HepG2 (cell line): ENCODE data around the gene TROAP. TPM values are rescaled to one million over a fixed set of nuclear protein-coding genes. Genes with fewer than 3 reads are reported as not detected.

Source experiments
- FOXC1 ChIP-seq: sonication (generic); formaldehyde crosslinking; IDR thresholded peaks from 2 replicates; pipeline ENCODE4 v1.8.0; 2022; ENCODE audit warnings: mild to moderate bottlenecking, missing genetic modification reagents, borderline replicate concordance
- KLF11 ChIP-seq: IDR thresholded peaks from 2 replicates; pipeline ENCODE4 v1.6.1; 2016; ENCODE audit warnings: missing compliant biosample characterization
- RBM39 ChIP-seq: fragments of 200-400 bp; formaldehyde crosslinking; IDR thresholded peaks from one replicate; pipeline ENCODE4 v1.6.1; 2018; ENCODE audit warnings: antibody characterized with exemption, mild to moderate bottlenecking, low read depth, low read length; ENCODE audit not compliant: poor library complexity, severe bottlenecking
- SALL1 ChIP-seq: sonication (generic); formaldehyde crosslinking; IDR thresholded peaks from 2 replicates; pipeline ENCODE4 v1.8.0; 2022; ENCODE audit warnings: mild to moderate bottlenecking, missing genetic modification reagents
- STAT5B ChIP-seq: sonication (generic); formaldehyde crosslinking; IDR thresholded peaks from 2 replicates; pipeline ENCODE4 v1.4.0; 2020; ENCODE audit warnings: missing genetic modification reagents
- TAF15 ChIP-seq: fragments of 200-400 bp; formaldehyde crosslinking; IDR thresholded peaks from one replicate; pipeline ENCODE4 v1.6.1; 2018; ENCODE audit warnings: mild to moderate bottlenecking, low read depth, low read length; ENCODE audit not compliant: poor library complexity, severe bottlenecking
- TBX2 ChIP-seq: sonication (generic); formaldehyde crosslinking; IDR thresholded peaks from 2 replicates; pipeline ENCODE4 v1.5.0; 2020; ENCODE audit warnings: missing genetic modification reagents, mild to moderate bottlenecking, borderline replicate concordance
- ZMYM4 ChIP-seq: sonication (generic); formaldehyde crosslinking; IDR thresholded peaks from 2 replicates; pipeline ENCODE4 v1.8.1; 2023; ENCODE audit warnings: mild to moderate bottlenecking, missing genetic modification reagents
- ZNF326 ChIP-seq: sonication (generic); formaldehyde crosslinking; IDR thresholded peaks from 2 replicates; pipeline ENCODE4 v1.4.0; 2020; ENCODE audit warnings: missing genetic modification reagents, borderline replicate concordance
- ZNF629 ChIP-seq: sonication (generic); formaldehyde crosslinking; conservative IDR thresholded peaks from 2 replicates; pipeline ENCODE4 v1.5.0; 2020; ENCODE audit warnings: missing genetic modification reagents
- ZNF766 ChIP-seq: sonication (generic); formaldehyde crosslinking; IDR thresholded peaks from 2 replicates; pipeline ENCODE4 v1.5.0; 2020; ENCODE audit warnings: missing genetic modification reagents, borderline replicate concordance
- ZSCAN30 ChIP-seq: sonication (generic); formaldehyde crosslinking; IDR thresholded peaks from 2 replicates; pipeline ENCODE4 v1.5.0; 2020; ENCODE audit warnings: mild to moderate bottlenecking, missing genetic modification reagents
- polyA plus RNA-seq, 8 experiments: library from polyadenylated mRNA; depleted of rRNA in 3 of 8; stranded (reverse) in 7 of 8; unstranded in 1 of 8; fragments of >200 nt; fragmentation: Illumina TruSeq in 4 of 8; extraction: Trizol in 4 of 8; gene quantifications; 2 replicates each; pipeline versions ENCODE4 v1.2.1 to v1.2.3, GENCODE V29; 2011 to 2016; ENCODE audit warnings: low read depth in 4 of 8, missing spikeins in 1 of 8, mixed read lengths in 1 of 8; ENCODE audit not compliant: insufficient read depth in 1 of 8
- total RNA-seq, 5 experiments: library from RNA; depleted of rRNA; stranded (reverse); fragments of >200 nt; fragmentation: Illumina TruSeq; extraction: Trizol; gene quantifications; 2 replicates each; pipeline ENCODE4 v1.2.3, GENCODE V29; 2016; ENCODE audit warnings: low read depth in 1 of 5
- TF ChIP-seq, protein P1 (sequence below): sonication (generic); formaldehyde crosslinking; IDR thresholded peaks from 2 replicates; pipeline ENCODE4 v1.8.0; 2022; ENCODE audit warnings: missing genetic modification reagents, mild to moderate bottlenecking, moderate library complexity, borderline replicate concordance
- TF ChIP-seq, protein P2 (sequence below): sonication (generic); formaldehyde crosslinking; IDR thresholded peaks from 2 replicates; pipeline ENCODE4 v1.4.0; 2020; ENCODE audit warnings: missing genetic modification reagents
- TF ChIP-seq, protein P3 (sequence below): sonication (generic); formaldehyde crosslinking; conservative IDR thresholded peaks from 2 replicates; pipeline ENCODE4 v1.4.0; 2020; ENCODE audit warnings: missing genetic modification reagents
- TF ChIP-seq, protein P4 (sequence below): sonication (generic); formaldehyde crosslinking; conservative IDR thresholded peaks from 2 replicates; pipeline ENCODE4 v1.8.0; 2022; ENCODE audit warnings: low read depth, missing genetic modification reagents
- TF ChIP-seq, protein P5 (sequence below): sonication (generic); formaldehyde crosslinking; IDR thresholded peaks from 2 replicates; pipeline ENCODE4 v1.8.1; 2023; ENCODE audit warnings: mild to moderate bottlenecking, missing genetic modification reagents, borderline replicate concordance
- TF ChIP-seq, protein P6 (sequence below): sonication (generic); formaldehyde crosslinking; IDR thresholded peaks from 2 replicates; pipeline ENCODE4 v1.4.0; 2020; ENCODE audit warnings: mild to moderate bottlenecking, missing genetic modification reagents

TROAP gene
- total and polyA plus RNA-seq, 2 of the 13 experiments (the other 11 are each of a cell fraction or from before 2014, with no cell fraction given) = 22.5 to 30.9 TPM

DNA sequence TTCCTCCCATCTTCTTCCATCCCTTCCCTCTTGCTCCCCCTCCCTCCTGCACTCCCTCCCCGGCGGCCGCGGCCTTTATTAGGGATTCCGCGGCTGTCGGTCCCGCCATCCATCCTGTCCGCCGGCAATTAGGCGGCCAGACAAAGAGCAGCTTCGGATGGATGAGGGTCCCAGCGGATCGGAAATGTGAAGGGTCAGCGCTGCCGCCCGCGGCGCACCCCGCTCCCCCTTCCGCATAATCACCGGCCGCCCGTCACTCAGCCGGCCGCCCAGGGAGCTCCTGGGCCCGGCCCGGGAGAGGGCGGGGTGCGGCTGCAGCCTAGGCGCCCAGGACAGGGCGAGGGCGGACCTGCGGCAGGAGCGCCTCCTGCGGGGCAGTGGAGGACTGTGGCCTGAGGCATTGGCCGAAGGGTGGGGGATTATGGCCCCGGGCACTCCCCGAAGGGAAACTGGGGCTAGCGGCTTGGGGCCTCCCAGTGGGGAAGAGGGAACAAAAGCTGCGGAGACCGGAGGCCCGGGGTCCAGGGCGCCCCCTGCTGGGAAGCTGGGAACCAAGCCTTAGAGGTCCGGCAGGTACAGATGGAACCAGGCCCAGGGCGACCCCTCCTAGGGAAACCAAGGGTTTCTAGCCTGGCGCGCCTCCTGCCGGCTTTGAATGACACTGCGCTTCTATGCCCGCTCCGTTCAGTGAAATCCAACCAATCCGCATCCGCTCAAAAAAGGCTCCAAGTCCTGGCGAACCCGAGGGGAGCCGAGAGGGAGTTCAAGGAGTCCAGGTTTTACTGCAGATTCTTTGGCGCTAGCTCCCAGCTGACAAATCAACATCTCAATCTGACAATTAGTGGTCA is 19.2 kb downstream of the TROAP start (continued):
- TF ChIP-seq RBM39 (peak; percentile 86), ZNF629 (CRISPR knock-in tag) (no peak), STAT5B (no peak), ZSCAN30 (CRISPR knock-in tag) (no peak), TBX2 (CRISPR knock-in tag) (peak; percentile 59), ZMYM4 (CRISPR knock-in tag) (peak; percentile 79), FOXC1 (CRISPR knock-in tag) (no peak; the same call in 1 of the 2 replicates), KLF11 (peak; percentile 22; the same call in 1 of the 2 replicates), TAF15 (peak; percentile 32), ZNF766 (CRISPR knock-in tag) (0 out of 2 replicates have a peak, but pooled peaks have one; percentile 28), SALL1 (CRISPR knock-in tag) (peak; percentile 35), ZNF326 (CRISPR knock-in tag) (no peak)
- TF ChIP-seq, protein P1, sequence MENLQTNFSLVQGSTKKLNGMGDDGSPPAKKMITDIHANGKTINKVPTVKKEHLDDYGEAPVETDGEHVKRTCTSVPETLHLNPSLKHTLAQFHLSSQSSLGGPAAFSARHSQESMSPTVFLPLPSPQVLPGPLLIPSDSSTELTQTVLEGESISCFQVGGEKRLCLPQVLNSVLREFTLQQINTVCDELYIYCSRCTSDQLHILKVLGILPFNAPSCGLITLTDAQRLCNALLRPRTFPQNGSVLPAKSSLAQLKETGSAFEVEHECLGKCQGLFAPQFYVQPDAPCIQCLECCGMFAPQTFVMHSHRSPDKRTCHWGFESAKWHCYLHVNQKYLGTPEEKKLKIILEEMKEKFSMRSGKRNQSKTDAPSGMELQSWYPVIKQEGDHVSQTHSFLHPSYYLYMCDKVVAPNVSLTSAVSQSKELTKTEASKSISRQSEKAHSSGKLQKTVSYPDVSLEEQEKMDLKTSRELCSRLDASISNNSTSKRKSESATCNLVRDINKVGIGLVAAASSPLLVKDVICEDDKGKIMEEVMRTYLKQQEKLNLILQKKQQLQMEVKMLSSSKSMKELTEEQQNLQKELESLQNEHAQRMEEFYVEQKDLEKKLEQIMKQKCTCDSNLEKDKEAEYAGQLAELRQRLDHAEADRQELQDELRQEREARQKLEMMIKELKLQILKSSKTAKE (CRISPR knock-in tag) = no peak
- TF ChIP-seq, protein P2, sequence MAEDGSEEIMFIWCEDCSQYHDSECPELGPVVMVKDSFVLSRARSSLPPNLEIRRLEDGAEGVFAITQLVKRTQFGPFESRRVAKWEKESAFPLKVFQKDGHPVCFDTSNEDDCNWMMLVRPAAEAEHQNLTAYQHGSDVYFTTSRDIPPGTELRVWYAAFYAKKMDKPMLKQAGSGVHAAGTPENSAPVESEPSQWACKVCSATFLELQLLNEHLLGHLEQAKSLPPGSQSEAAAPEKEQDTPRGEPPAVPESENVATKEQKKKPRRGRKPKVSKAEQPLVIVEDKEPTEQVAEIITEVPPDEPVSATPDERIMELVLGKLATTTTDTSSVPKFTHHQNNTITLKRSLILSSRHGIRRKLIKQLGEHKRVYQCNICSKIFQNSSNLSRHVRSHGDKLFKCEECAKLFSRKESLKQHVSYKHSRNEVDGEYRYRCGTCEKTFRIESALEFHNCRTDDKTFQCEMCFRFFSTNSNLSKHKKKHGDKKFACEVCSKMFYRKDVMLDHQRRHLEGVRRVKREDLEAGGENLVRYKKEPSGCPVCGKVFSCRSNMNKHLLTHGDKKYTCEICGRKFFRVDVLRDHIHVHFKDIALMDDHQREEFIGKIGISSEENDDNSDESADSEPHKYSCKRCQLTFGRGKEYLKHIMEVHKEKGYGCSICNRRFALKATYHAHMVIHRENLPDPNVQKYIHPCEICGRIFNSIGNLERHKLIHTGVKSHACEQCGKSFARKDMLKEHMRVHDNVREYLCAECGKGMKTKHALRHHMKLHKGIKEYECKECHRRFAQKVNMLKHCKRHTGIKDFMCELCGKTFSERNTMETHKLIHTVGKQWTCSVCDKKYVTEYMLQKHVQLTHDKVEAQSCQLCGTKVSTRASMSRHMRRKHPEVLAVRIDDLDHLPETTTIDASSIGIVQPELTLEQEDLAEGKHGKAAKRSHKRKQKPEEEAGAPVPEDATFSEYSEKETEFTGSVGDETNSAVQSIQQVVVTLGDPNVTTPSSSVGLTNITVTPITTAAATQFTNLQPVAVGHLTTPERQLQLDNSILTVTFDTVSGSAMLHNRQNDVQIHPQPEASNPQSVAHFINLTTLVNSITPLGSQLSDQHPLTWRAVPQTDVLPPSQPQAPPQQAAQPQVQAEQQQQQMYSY (CRISPR knock-in tag) = peak; percentile 75; the same call in 1 of the 2 replicates
- TF ChIP-seq, protein P3, sequence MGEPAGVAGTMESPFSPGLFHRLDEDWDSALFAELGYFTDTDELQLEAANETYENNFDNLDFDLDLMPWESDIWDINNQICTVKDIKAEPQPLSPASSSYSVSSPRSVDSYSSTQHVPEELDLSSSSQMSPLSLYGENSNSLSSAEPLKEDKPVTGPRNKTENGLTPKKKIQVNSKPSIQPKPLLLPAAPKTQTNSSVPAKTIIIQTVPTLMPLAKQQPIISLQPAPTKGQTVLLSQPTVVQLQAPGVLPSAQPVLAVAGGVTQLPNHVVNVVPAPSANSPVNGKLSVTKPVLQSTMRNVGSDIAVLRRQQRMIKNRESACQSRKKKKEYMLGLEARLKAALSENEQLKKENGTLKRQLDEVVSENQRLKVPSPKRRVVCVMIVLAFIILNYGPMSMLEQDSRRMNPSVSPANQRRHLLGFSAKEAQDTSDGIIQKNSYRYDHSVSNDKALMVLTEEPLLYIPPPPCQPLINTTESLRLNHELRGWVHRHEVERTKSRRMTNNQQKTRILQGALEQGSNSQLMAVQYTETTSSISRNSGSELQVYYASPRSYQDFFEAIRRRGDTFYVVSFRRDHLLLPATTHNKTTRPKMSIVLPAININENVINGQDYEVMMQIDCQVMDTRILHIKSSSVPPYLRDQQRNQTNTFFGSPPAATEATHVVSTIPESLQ (CRISPR knock-in tag) = no peak
- TF ChIP-seq, protein P4, sequence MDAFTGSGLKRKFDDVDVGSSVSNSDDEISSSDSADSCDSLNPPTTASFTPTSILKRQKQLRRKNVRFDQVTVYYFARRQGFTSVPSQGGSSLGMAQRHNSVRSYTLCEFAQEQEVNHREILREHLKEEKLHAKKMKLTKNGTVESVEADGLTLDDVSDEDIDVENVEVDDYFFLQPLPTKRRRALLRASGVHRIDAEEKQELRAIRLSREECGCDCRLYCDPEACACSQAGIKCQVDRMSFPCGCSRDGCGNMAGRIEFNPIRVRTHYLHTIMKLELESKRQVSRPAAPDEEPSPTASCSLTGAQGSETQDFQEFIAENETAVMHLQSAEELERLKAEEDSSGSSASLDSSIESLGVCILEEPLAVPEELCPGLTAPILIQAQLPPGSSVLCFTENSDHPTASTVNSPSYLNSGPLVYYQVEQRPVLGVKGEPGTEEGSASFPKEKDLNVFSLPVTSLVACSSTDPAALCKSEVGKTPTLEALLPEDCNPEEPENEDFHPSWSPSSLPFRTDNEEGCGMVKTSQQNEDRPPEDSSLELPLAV = no peak
- TF ChIP-seq, protein P5, sequence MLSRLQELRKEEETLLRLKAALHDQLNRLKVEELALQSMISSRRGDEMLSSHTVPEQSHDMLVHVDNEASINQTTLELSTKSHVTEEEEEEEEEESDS (CRISPR knock-in tag) = no peak
- TF ChIP-seq, protein P6, sequence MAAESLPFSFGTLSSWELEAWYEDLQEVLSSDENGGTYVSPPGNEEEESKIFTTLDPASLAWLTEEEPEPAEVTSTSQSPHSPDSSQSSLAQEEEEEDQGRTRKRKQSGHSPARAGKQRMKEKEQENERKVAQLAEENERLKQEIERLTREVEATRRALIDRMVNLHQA (CRISPR knock-in tag) = no peak
